Epithelial cell of esophagus (primary cell): ENCODE results near the gene C11orf71.

ENCODE experiments used
- DNase-seq: peaks from one replicate; pipeline ENCODE4 v3.0.0; 2010; ENCODE audit warnings: low read depth
- H3K4me3 ChIP-seq: 2 replicates; pipeline ENCODE4 v1.5.1; 2011; ENCODE audit warnings: mild to moderate bottlenecking, low read length, control low read depth
- TF ChIP-seq, protein P1 (sequence below): IDR thresholded peaks from 2 replicates; pipeline ENCODE4 v1.5.1; 2011; ENCODE audit warnings: low read depth, mild to moderate bottlenecking, low read length, control low read depth, inconsistent platforms; ENCODE audit not compliant: insufficient read depth; ENCODE audit errors: missing control alignments

Gene C11orf71

DNA sequence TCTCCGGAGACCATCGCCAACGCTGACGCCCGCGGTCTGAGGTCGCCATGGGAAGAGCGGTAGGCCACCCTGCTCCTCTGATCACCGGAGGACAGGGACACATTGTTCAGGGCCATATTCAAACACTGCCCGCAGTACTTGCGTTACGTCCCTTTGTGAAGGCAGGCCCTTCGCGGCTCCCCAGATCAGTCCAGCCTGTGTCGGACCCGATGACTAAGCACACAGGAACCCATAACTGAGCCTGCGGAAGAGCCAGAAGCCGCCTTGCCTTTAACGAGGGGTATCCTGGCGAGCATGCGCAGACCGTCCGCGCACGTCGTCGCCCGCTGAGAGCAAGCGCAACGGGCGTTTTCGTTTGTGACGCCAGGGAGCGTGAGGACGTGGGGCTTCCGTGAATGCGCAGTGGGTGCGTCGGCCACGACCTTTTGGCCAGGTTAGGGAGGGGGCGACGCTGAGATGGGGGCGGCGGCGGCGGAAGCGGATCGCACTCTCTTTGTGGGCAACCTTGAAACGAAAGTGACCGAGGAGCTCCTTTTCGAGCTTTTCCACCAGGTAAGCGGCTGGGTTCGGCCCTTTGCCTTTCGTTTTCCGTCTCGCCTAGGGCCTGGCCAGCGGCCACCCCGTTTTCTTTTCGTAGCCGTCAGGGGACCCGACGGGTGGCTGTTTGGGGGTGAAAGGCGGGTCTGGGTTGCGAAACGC is at the start of gene C11orf71, which contains the start of gene RBM7:
C11orf71 (minus strand) TSS at position 296 of the 699 bp plus-strand sequence; CDS start at position 116, 180 bp downstream.
RBM7 (plus strand) TSS at position 451 of the 699 bp plus-strand sequence; CDS start at position 457, 6 bp downstream.
- TF ChIP-seq, protein P1, sequence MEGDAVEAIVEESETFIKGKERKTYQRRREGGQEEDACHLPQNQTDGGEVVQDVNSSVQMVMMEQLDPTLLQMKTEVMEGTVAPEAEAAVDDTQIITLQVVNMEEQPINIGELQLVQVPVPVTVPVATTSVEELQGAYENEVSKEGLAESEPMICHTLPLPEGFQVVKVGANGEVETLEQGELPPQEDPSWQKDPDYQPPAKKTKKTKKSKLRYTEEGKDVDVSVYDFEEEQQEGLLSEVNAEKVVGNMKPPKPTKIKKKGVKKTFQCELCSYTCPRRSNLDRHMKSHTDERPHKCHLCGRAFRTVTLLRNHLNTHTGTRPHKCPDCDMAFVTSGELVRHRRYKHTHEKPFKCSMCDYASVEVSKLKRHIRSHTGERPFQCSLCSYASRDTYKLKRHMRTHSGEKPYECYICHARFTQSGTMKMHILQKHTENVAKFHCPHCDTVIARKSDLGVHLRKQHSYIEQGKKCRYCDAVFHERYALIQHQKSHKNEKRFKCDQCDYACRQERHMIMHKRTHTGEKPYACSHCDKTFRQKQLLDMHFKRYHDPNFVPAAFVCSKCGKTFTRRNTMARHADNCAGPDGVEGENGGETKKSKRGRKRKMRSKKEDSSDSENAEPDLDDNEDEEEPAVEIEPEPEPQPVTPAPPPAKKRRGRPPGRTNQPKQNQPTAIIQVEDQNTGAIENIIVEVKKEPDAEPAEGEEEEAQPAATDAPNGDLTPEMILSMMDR: no peak
- peak; percentile 98 for DNase-seq
- peak within 1 kb of the TSS; percentile 85 for H3K4me3 ChIP-seq

GRCh38 chr11:114449845-114450244 is 49.5 kb upstream of the C11orf71 start:
- no peak overlapping the region for H3K4me3 ChIP-seq
- TF ChIP-seq, protein P1: no peak
- no peak for DNase-seq

GRCh38 chr11:114448749-114449482 is 48.6 kb upstream of the C11orf71 start:
- no peak overlapping the region for H3K4me3 ChIP-seq
- DNase-seq: peak; percentile 61
- TF ChIP-seq, protein P1: no peak

GRCh38 chr11:114447892-114448291 is 47.6 kb upstream of the C11orf71 start:
- no peak for DNase-seq
- TF ChIP-seq, protein P1: no peak
- no peak overlapping the region for H3K4me3 ChIP-seq

DNA sequence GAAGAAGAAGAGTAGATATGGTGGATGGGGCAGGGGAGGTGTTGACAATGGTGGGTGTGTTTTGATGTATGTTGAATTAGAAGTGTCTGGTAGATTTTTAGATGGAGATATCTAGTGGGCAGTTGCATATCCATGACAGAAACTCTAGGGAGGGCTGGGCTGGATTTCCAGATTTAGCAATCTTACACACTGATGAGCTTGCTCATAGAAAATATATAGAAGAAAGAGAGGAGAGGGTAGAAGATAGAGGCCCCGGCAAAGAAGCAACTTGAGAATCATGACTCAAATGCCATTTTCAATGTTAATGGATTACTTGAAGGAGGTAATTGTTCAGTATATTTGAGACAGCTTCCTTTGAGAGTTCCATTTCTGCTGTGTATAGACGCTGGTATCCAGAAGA is 47.1 kb upstream of the C11orf71 start:
- H3K4me3 ChIP-seq: no peak overlapping the region
- TF ChIP-seq, protein P1: no peak
- DNase-seq: no peak

DNA sequence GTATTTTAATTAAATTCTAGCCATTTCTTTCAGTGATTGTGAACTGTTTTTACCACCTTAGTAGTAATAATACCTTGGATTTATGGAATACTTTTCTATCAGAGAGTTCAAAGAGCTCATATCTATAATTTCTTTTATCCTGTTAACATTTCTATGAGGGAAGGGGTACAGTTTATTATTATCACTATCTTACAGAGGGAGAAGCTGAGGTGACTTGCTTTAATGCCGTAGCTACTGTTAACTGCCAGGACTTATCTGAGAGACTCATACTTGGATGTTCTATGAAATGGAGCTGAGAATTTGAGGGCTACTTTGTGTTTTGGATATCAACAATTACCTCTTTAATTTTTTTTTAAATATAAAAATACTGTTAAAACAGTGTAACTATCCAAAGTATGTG is 42.2 kb upstream of the C11orf71 start:
- TF ChIP-seq, protein P1: no peak
- H3K4me3 ChIP-seq: no peak overlapping the region
- DNase-seq: no peak
